Bronchial epithelial cell (primary cell): ENCODE data around the gene DCTN3. TPM values are rescaled to one million over a fixed set of nuclear protein-coding genes. Genes with fewer than 3 reads are reported as not detected.

ENCODE experiments used
- total RNA-seq: library from RNA; depleted of rRNA; stranded (reverse); fragments of >200 nt; gene quantifications from 2 replicates; pipeline ENCODE4 v1.2.1, GENCODE V29; 2014

The DCTN3 gene
- total RNA-seq, 1 donor from 2014 or later = 57.1 TPM

Other genes with a start within 250 kb of the DCTN3 start
- gene MYORG, start 243.6 kb downstream of the DCTN3 start, total RNA-seq = 2.1 and 5.1 TPM in 2 replicates
- gene FAM219A, start 161.9 kb downstream of the DCTN3 start, total RNA-seq = 3.9 and 5.4 TPM in 2 replicates
- gene DNAI1, start 161.7 kb downstream of the DCTN3 start, total RNA-seq = not detected in 2 replicates
- gene ENHO, start 97.5 kb downstream of the DCTN3 start, total RNA-seq = 0.13 TPM in 1 of 2 replicates, not detected in the other
- not detected in 2 replicates for gene CNTFR, start 30.8 kb downstream of the DCTN3 start, total RNA-seq
- gene RPP25L, start 8.4 kb downstream of the DCTN3 start, total RNA-seq = 45.8 and 49.3 TPM in 2 replicates
- gene ARID3C, start 8.6 kb upstream of the DCTN3 start, total RNA-seq = 0.26 TPM in 1 of 2 replicates, not detected in the other
- 62.5 and 74.8 TPM in 2 replicates for gene SIGMAR1, start 17.3 kb upstream of the DCTN3 start, total RNA-seq
- 11.3 and 13.6 TPM in 2 replicates for gene GALT, start 26.2 kb upstream of the DCTN3 start, total RNA-seq
- 0.79 and 1.0 TPM in 2 replicates for gene IL11RA, start 31.7 kb upstream of the DCTN3 start, total RNA-seq
- 0.26 TPM in 1 of 2 replicates, not detected in the other for gene CCL27, start 42.2 kb upstream of the DCTN3 start, total RNA-seq
- gene CCL19, start 70.8 kb upstream of the DCTN3 start, total RNA-seq = not detected in 2 replicates
- gene CCL21, start 89.6 kb upstream of the DCTN3 start, total RNA-seq = not detected in 2 replicates